CD14-positive monocyte (primary cell): ENCODE data around the gene CATSPERZ. TPM values are rescaled to one million over a fixed set of nuclear protein-coding genes. Genes with fewer than 3 reads are reported as not detected.
A peak's percentile ranks its signal among the peaks of the same experiment; 100 is the strongest.

Experiments used
- DNase-seq, 3 donors: peaks; one replicate each; pipeline ENCODE4 v3.0.0-alpha.2; 2011 to 2022
- H2AFZ ChIP-seq: 2 replicates; pipeline ENCODE4 v1.6.0; 2012; ENCODE audit warnings: mild to moderate bottlenecking, low read depth, low read length, inconsistent platforms; ENCODE audit not compliant: insufficient read depth, poor library complexity, severe bottlenecking
- H3K27ac ChIP-seq, 2 donors: 1 replicate in 1 of 2; 2 replicates in 1 of 2; pipeline ENCODE4 v1.5.1; 2012 to 2013; ENCODE audit warnings: low read length in 2 of 2, control low read depth in 1 of 2, inconsistent platforms in 1 of 2, low read depth in 1 of 2, mild to moderate bottlenecking in 1 of 2
- H3K27me3 ChIP-seq, 2 donors: one replicate each; pipeline versions ENCODE4 v1.6.0 to v1.6.1; 2011 to 2013; ENCODE audit warnings: low read length in 2 of 2; ENCODE audit not compliant: control insufficient read depth in 2 of 2, insufficient read depth in 2 of 2
- H3K36me3 ChIP-seq, 2 donors: replicated peaks in 1 of 2; 1 replicate in 1 of 2; 2 replicates in 1 of 2; pipeline versions ENCODE4 v1.5.1 to v1.6.1; 2012 to 2013; ENCODE audit warnings: low read length in 2 of 2, control low read depth in 1 of 2, inconsistent platforms in 1 of 2, mild to moderate bottlenecking in 1 of 2; ENCODE audit not compliant: insufficient read depth in 2 of 2, control insufficient read depth in 1 of 2
- H3K4me1 ChIP-seq, 2 donors: 1 replicate in 1 of 2; 2 replicates in 1 of 2; pipeline versions ENCODE4 v1.5.1 to v1.6.1; 2012 to 2013; ENCODE audit warnings: low read length in 2 of 2, control low read depth in 1 of 2, inconsistent platforms in 1 of 2, mild to moderate bottlenecking in 1 of 2, moderate library complexity in 1 of 2; ENCODE audit not compliant: insufficient read depth in 2 of 2, control insufficient read depth in 1 of 2
- H3K4me2 ChIP-seq: replicated peaks from 2 replicates; pipeline ENCODE3; 2012; ENCODE audit warnings: low read length, moderate library complexity, mild to moderate bottlenecking; ENCODE audit not compliant: poor library complexity, severe bottlenecking; ENCODE audit errors: extremely low read depth
- H3K4me3 ChIP-seq, 3 experiments: fragments of 200-600 bp in 1 of 3; sonication (generic) in 1 of 3; replicated peaks in 1 of 3; 1 replicate in 2 of 3; 2 replicates in 1 of 3; pipeline ENCODE4 v1.5.1; 2011 to 2013; ENCODE audit warnings: low read length in 3 of 3, mild to moderate bottlenecking in 3 of 3, control low read depth in 2 of 3, low read depth in 2 of 3, inconsistent platforms in 1 of 3, moderate library complexity in 1 of 3
- H3K79me2 ChIP-seq: 2 replicates; pipeline ENCODE4 v1.6.0; 2012; ENCODE audit warnings: mild to moderate bottlenecking, control low read depth, inconsistent platforms, low read length, moderate library complexity; ENCODE audit not compliant: insufficient read depth
- H3K9ac ChIP-seq: 2 replicates; pipeline ENCODE4 v1.6.0; 2017; ENCODE audit warnings: low read length, mild to moderate bottlenecking; ENCODE audit not compliant: insufficient read depth, poor library complexity, severe bottlenecking
- H3K9me3 ChIP-seq, 2 donors: replicated peaks in 1 of 2; 1 replicate in 1 of 2; 2 replicates in 1 of 2; pipeline versions ENCODE4 v1.5.1 to v1.6.1; 2012 to 2013; ENCODE audit warnings: low read length in 2 of 2, control low read depth in 1 of 2; ENCODE audit not compliant: control insufficient read depth in 1 of 2, insufficient read depth in 1 of 2
- H4K20me1 ChIP-seq: 2 replicates; pipeline ENCODE4 v1.6.0; 2012; ENCODE audit warnings: mild to moderate bottlenecking, low read length, control low read depth, moderate library complexity; ENCODE audit not compliant: insufficient read depth
- H3K27ac Mint-ChIP-seq, 7 donors: one replicate each; pipeline ENCODE4 v1.8.0; 2020; ENCODE audit warnings: mild to moderate bottlenecking in 7 of 7, mixed read lengths in 7 of 7, moderate library complexity in 6 of 7, inconsistent platforms in 2 of 7
- H3K27me3 Mint-ChIP-seq, 3 donors: one replicate each; pipeline ENCODE4 v1.8.0; 2021 to 2022; ENCODE audit warnings: low read depth in 3 of 3, mild to moderate bottlenecking in 3 of 3, mixed read lengths in 3 of 3, moderate library complexity in 3 of 3, inconsistent platforms in 1 of 3
- H3K36me3 Mint-ChIP-seq, 2 donors: one replicate each; pipeline ENCODE4 v1.8.0; 2020; ENCODE audit warnings: mixed read lengths in 2 of 2, inconsistent platforms in 1 of 2, mild to moderate bottlenecking in 1 of 2
- H3K4me1 Mint-ChIP-seq: one replicate; pipeline ENCODE4 v1.8.0; 2020; ENCODE audit warnings: mild to moderate bottlenecking, mixed read lengths
- H3K4me3 Mint-ChIP-seq, 2 donors: one replicate each; pipeline ENCODE4 v1.8.0; 2020; ENCODE audit warnings: mild to moderate bottlenecking in 2 of 2, mixed read lengths in 2 of 2, moderate library complexity in 1 of 2
- H3K9me3 Mint-ChIP-seq, 7 donors: one replicate each; pipeline ENCODE4 v1.8.0; 2020 to 2022; ENCODE audit warnings: mixed read lengths in 7 of 7, mild to moderate bottlenecking in 6 of 7, moderate library complexity in 6 of 7, inconsistent platforms in 2 of 7
- CTCF ChIP-seq: fragments of 200-600 bp; IDR thresholded peaks from one replicate; pipeline ENCODE4 v1.8.0; 2022; ENCODE audit warnings: antibody characterized with exemption, mild to moderate bottlenecking
- WGBS: methylation state at CpG from one replicate; pipeline ENCODE4 v1.1.5; 2013; ENCODE audit warnings: missing lambda C conversion rate; ENCODE audit not compliant: insufficient coverage; 5-methylcytosine and 5-hydroxymethylcytosine counted together
- intact Hi-C, 2 donors: fragments of 100-400 bp; cut with micrococcal nuclease; formaldehyde crosslinking; loops; one replicate each; pipeline versions ENCODE4 v1.15.0 to v1.15.1; 2023
- polyA plus RNA-seq, 3 donors: library from polyadenylated mRNA; depleted of rRNA in 1 of 3; unstranded in 2 of 3; stranded (reverse) in 1 of 3; fragments of 300-500 nt in 2 of 3; fragments of >200 nt in 1 of 3; fragmentation: Illumina TruSeq in 2 of 3; gene quantifications; 1 replicate in 2 of 3; 2 replicates in 1 of 3; pipeline ENCODE4 v1.2.3, GENCODE V29; 2012 to 2021

Gene CATSPERZ
- polyA plus RNA-seq, 3 donors = not detected

- Histone ChIP-seq H4K20me1 (no peaks in the 10 kb centered on the region), H3K27me3 (peaks cover 24 to 36% of the 10 kb centered on the region in 2 donors), H3K4me2 (no peak overlapping the region), H3K36me3 (no peaks in the 10 kb centered on the region), H3K9me3 (peaks cover 4 to 22% of the 10 kb centered on the region in 2 donors), H2AFZ (no peak overlapping the region), H3K79me2 (peaks cover 2% of the 10 kb centered on the region), H3K4me3 (no peak overlapping the region), H3K27ac (no peak overlapping the region), H3K4me1 (peaks cover 18 to 29% of the 10 kb centered on the region in 2 donors), H3K9ac (no peak overlapping the region)
- intact Hi-C loops = loop anchor here in 1 of 2 donors (5.0 kb wide), 1 partner anchor 37 kb away; the partner anchor contains the start of gene PLCB3
- TF ChIP-seq CTCF = no peak
- peaks cover 36 to 54% (median 39%) of the 10 kb centered on the region in 3 donors for H3K27me3 Mint-ChIP-seq
- H3K36me3 Mint-ChIP-seq = peaks cover 5 to 11% of the 10 kb centered on the region in 2 donors
- WGBS = over 99% methylated on average over 12 of the region's 13 CpGs
- DNase-seq = no peak
- H3K9me3 Mint-ChIP-seq = peaks cover 0 to 12% (median 3%) of the 10 kb centered on the region in 7 donors
- peak overlapping the region in 1 of 7 donors; percentile 50 for H3K27ac Mint-ChIP-seq
- H3K4me1 Mint-ChIP-seq = peaks cover 18% of the 10 kb centered on the region
- no peak overlapping the region for H3K4me3 Mint-ChIP-seq
These were observed 11.1 kb upstream of the CATSPERZ start for GRCh38 chr11:64289002-64289564.

GRCh38 chr11:64290352-64291261 lies 9.6 kb upstream of the CATSPERZ start:
- no peak overlapping the region for H3K4me3 ChIP-seq
- 57% methylated on average over 8 of the region's 10 CpGs for WGBS

More at GRCh38 chr11:64290352-64291261, 9.6 kb upstream of the CATSPERZ start:
- Histone ChIP-seq H3K9ac (no peak overlapping the region), H3K4me1 (peaks cover 11 to 25% of the 10 kb centered on the region in 2 donors), H2AFZ (no peak overlapping the region), H3K27ac (no peak overlapping the region), H3K79me2 (no peaks in the 10 kb centered on the region), H3K9me3 (peaks cover 4 to 26% of the 10 kb centered on the region in 2 donors), H3K4me2 (no peak overlapping the region), H3K36me3 (no peaks in the 10 kb centered on the region), H4K20me1 (no peaks in the 10 kb centered on the region), H3K27me3 (peaks cover 36 to 50% of the 10 kb centered on the region in 2 donors)
- Mint-ChIP-seq H3K4me1 (peaks cover 16% of the 10 kb centered on the region), H3K27me3 (peaks cover 50 to 69% (median 54%) of the 10 kb centered on the region in 3 donors), H3K36me3 (peaks cover 5 to 15% of the 10 kb centered on the region in 2 donors), H3K4me3 (peak overlapping the region in 1 of 2 donors; percentile 81), H3K9me3 (peaks cover 0 to 17% (median 3%) of the 10 kb centered on the region in 7 donors), H3K27ac (no peak overlapping the region)
- intact Hi-C loops = no loop called here
- DNase-seq = peak in 1 of 3 donors; percentile 65
- TF ChIP-seq CTCF = no peak
